ENCODE data around the gene LGR6.
A peak's percentile ranks its signal among the peaks of the same experiment; 100 is the strongest.

LGR6 gene

DNA sequence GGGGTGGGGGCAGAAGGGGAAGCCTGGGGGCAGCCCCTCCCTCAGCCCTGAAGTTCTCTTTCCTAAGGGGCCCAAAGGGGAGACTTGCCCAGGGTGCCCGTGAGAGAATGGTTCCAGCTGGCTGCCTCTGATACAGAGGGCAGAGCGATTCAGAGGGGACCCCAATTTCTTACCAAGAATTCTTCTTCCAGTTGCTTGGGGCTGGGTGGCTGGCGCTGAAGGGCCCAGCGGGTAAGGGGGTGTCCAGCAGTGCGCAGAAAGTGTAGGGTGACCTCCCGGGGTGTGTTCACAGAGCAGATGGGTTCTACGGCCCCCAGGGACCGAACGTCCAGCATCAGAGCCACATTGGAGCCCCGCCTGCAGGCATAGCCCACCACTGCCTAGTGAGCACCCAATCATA lies 35.7 kb upstream of the LGR6 start:
- TF ChIP-seq MAX (IDR thresholded peaks at IDR 0.05; ENCODE audit: low read depth, low read length) (no peak), CTCF (IDR thresholded peaks at IDR 0.05; ENCODE audit: low read depth, low read length) (no peak), MYC (IDR thresholded peaks at IDR 0.05; ENCODE audit: low read depth, low read length) (no peak), POLR2A (IDR thresholded peaks at IDR 0.05; ENCODE audit: extremely low read depth, insufficient read length) (no peak)
- DNase-seq (ENCODE audit: low read depth): no peak
- peak overlapping the region; percentile 80 for H3K4me3 ChIP-seq (ENCODE audit: low read depth, low read length)

- no peak for TF ChIP-seq POLR2A (IDR thresholded peaks at IDR 0.05; ENCODE audit: extremely low read depth, insufficient read length)
- peak; percentile 59 for TF ChIP-seq CTCF (IDR thresholded peaks at IDR 0.05; ENCODE audit: low read depth, low read length)
- peak; percentile 80 for TF ChIP-seq MAX (IDR thresholded peaks at IDR 0.05; ENCODE audit: low read depth, low read length)
- TF ChIP-seq MYC (IDR thresholded peaks at IDR 0.05; ENCODE audit: low read depth, low read length): peak; percentile 79
- H3K4me3 ChIP-seq (ENCODE audit: low read depth, low read length): peak overlapping the region; percentile 80
- peak; percentile 78 for DNase-seq (ENCODE audit: low read depth)
Measured at GRCh38 chr1:202158810-202159533, 34.6 kb upstream of the LGR6 start.

DNA sequence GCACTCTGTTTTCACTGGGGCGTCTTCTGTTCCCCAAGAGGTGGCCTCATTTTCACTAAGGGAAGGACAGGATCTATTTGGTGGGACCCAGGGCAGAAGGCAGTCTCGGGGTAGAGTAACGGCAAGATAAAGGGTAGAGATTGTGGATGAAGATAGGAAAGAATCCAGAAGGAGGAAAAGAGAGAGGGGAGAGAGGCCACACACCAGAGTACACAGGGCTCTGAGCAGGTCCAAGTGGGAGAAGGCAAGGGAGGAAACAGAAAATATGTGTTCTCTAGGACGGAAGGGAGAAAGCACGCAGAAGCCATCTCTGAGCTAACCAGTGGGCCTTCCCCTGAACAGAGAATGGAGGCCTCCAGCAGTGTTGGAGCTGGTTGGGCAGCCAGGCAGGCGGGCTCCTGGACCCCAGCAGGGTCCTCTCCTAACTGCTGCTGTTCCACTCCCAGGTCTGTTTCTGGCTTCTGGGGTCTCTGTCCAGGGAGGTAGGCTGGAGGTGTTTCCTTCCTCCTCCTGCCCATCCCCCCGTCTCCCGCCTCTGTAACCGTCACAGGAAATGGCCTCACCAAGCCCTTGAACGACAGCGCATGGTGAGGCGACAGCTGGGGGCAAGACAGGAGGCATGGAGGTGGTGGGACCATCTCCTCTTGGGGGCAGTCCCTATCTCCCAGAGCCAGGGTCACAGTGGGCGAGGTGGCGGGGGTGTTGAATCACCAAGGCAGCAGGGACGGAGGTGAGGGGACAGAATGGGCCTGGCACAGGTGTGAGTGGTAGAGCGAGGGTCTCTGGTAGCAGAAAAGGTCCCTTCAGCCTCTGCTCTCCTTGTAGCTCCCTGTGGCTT lies 33.8 kb upstream of the LGR6 start:
- TF ChIP-seq MAX (IDR thresholded peaks at IDR 0.05; ENCODE audit: low read depth, low read length): peak; percentile 61; the same call in 1 of the 2 replicates
- TF ChIP-seq POLR2A (IDR thresholded peaks at IDR 0.05; ENCODE audit: extremely low read depth, insufficient read length): peak; percentile 48
- TF ChIP-seq MYC (IDR thresholded peaks at IDR 0.05; ENCODE audit: low read depth, low read length): peak; percentile 87
- TF ChIP-seq CTCF (IDR thresholded peaks at IDR 0.05; ENCODE audit: low read depth, low read length): no peak
- peak overlapping the region; percentile 80 for H3K4me3 ChIP-seq (ENCODE audit: low read depth, low read length)
- peak; percentile 85 for DNase-seq (ENCODE audit: low read depth)

GRCh38 chr1:202160377-202160940 lies 33.1 kb upstream of the LGR6 start, which contains the start of gene PTPN7:
Gene PTPN7 (minus strand): TSS chr1:202160602. CDS start chr1:202159402, 1,200 bp downstream.
- peak within 1 kb of the TSS; percentile 80 for H3K4me3 ChIP-seq (ENCODE audit: low read depth, low read length)
- TF ChIP-seq MAX (IDR thresholded peaks at IDR 0.05; ENCODE audit: low read depth, low read length): peak; percentile 80
- peak; percentile 66 for TF ChIP-seq POLR2A (IDR thresholded peaks at IDR 0.05; ENCODE audit: extremely low read depth, insufficient read length)
- TF ChIP-seq CTCF (IDR thresholded peaks at IDR 0.05; ENCODE audit: low read depth, low read length): peak; percentile 67
- peak; percentile 88 for TF ChIP-seq MYC (IDR thresholded peaks at IDR 0.05; ENCODE audit: low read depth, low read length)
- peak; percentile 92 for DNase-seq (ENCODE audit: low read depth)

DNA sequence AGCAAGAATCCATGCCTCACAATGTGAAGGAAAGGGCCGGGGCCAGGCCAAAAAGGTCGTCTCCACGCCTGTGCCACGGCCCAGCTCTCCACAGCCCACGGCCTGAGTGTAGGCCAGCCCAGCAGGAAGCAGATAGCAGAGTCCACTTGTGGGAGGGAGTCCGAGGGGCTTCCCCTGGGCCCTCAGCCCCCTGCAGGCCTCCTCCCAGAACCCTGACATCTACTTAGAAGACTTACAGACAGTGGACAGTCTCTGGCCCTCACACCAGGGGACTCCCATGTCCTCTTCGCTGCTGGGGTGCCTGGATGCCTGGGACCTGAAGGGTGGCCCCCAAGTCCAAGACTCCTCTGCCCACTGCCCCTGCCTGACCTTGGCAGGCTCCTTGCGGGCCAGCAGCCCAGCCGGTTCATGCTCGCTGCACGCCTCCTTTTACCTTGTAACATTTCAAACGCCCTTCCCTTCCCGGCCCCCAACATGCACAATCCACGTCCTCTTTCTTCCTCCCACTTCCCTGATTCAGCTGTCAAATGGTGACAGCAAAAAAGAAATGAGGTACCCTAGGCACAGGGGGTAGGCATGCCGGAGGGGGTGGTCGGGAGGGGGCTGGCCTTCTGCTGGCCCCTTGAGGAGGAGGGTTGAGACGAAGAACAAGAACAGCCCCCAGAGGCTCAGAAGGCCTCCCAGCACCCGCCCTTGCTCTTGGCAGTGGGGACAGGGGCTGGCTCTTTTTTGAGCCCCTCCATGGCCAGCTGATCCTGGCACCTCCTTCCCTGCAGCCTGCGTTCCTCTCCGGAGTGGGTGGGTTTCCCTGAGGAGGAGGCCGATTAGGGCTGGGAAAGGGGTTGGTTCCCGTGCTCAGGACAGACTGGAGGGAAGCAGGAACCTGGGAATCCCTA lies 32.2 kb upstream of the LGR6 start:
- H3K4me3 ChIP-seq (ENCODE audit: low read depth, low read length): peak overlapping the region; percentile 80
- TF ChIP-seq POLR2A (IDR thresholded peaks at IDR 0.05; ENCODE audit: extremely low read depth, insufficient read length) (no peak), CTCF (IDR thresholded peaks at IDR 0.05; ENCODE audit: low read depth, low read length) (no peak), MAX (IDR thresholded peaks at IDR 0.05; ENCODE audit: low read depth, low read length) (no peak), MYC (IDR thresholded peaks at IDR 0.05; ENCODE audit: low read depth, low read length) (no peak)
- peak; percentile 60 for DNase-seq (ENCODE audit: low read depth)

All from NB4 (cell line).